Tibial nerve (tissue), 4 donors: Measurements from ENCODE around the gene PRAC2.

Experiments used
- EP300 ChIP-seq, 2 donors: sonication (generic); formaldehyde crosslinking; IDR thresholded peaks; one replicate each; pipeline ENCODE4 v1.6.1; 2017; ENCODE audit warnings: antibody characterized with exemption in 2 of 2, mild to moderate bottlenecking in 1 of 2
- POLR2A ChIP-seq, 2 donors: fragments of 450-650 bp; IDR thresholded peaks; one replicate each; pipeline ENCODE4 v1.6.1; 2017; ENCODE audit warnings: antibody characterized with exemption in 2 of 2, mild to moderate bottlenecking in 2 of 2, moderate library complexity in 2 of 2
- TF ChIP-seq, protein P1 (sequence below), 5 experiments: fragments of 200-600 bp in 3 of 5; fragments of 450-650 bp in 2 of 5; sonication (generic) in 3 of 5; IDR thresholded peaks; one replicate each; pipeline ENCODE4 v1.5.1; 2016 to 2019; ENCODE audit warnings: antibody characterized with exemption in 5 of 5, mild to moderate bottlenecking in 3 of 5, moderate library complexity in 2 of 5

- TF ChIP-seq, protein P1, sequence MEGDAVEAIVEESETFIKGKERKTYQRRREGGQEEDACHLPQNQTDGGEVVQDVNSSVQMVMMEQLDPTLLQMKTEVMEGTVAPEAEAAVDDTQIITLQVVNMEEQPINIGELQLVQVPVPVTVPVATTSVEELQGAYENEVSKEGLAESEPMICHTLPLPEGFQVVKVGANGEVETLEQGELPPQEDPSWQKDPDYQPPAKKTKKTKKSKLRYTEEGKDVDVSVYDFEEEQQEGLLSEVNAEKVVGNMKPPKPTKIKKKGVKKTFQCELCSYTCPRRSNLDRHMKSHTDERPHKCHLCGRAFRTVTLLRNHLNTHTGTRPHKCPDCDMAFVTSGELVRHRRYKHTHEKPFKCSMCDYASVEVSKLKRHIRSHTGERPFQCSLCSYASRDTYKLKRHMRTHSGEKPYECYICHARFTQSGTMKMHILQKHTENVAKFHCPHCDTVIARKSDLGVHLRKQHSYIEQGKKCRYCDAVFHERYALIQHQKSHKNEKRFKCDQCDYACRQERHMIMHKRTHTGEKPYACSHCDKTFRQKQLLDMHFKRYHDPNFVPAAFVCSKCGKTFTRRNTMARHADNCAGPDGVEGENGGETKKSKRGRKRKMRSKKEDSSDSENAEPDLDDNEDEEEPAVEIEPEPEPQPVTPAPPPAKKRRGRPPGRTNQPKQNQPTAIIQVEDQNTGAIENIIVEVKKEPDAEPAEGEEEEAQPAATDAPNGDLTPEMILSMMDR (IDR thresholded peaks at IDR 0.05) = no peak
- TF ChIP-seq POLR2A (IDR thresholded peaks at IDR 0.05) (no peak), EP300 (IDR thresholded peaks at IDR 0.05) (no peak)
These were observed 24.7 kb downstream of the PRAC2 start for GRCh38 chr17:48747445-48748363.
